Spinal cord (tissue), 10 donors: ENCODE results near the gene CASS4. TPM values are rescaled to one million over a fixed set of nuclear protein-coding genes. Genes with fewer than 3 reads are reported as not detected.

Experiments used
- DNase-seq, 6 donors: peaks; one replicate each; pipeline versions ENCODE4 v3.0.0 to v3.0.0-alpha.2; 2013 to 2015; ENCODE audit warnings: low spot score in 6 of 6, low read depth in 4 of 6
- H3K27ac ChIP-seq: one replicate; pipeline ENCODE4 v1.5.1; 2013; ENCODE audit warnings: low read depth, low read length, control low read depth
- H3K27me3 ChIP-seq: one replicate; pipeline ENCODE4 v1.6.1; 2013; ENCODE audit warnings: low read length; ENCODE audit not compliant: control insufficient read depth, insufficient read depth
- H3K36me3 ChIP-seq: one replicate; pipeline ENCODE4 v1.6.1; 2013; ENCODE audit warnings: low read length; ENCODE audit not compliant: control insufficient read depth, insufficient read depth
- H3K4me1 ChIP-seq: one replicate; pipeline ENCODE4 v1.6.1; 2013; ENCODE audit warnings: low read length; ENCODE audit not compliant: control insufficient read depth, insufficient read depth
- H3K4me3 ChIP-seq: one replicate; pipeline ENCODE4 v1.5.1; 2013; ENCODE audit warnings: low read depth, low read length, control low read depth
- H3K9me3 ChIP-seq: one replicate; pipeline ENCODE4 v1.6.1; 2013; ENCODE audit warnings: low read length; ENCODE audit not compliant: control insufficient read depth, insufficient read depth
- WGBS: methylation state at CpG from one replicate; pipeline ENCODE4 v1.1.5; 2013; ENCODE audit warnings: missing lambda C conversion rate; ENCODE audit not compliant: insufficient coverage; 5-methylcytosine and 5-hydroxymethylcytosine counted together
- polyA plus RNA-seq, 2 donors: library from polyadenylated mRNA; unstranded; fragments of 120-200 nt; gene quantifications; one replicate each; pipeline ENCODE4 v1.2.1, GENCODE V29; 2013; ENCODE audit not compliant: insufficient read length in 2 of 2
- total RNA-seq, 2 donors: library from RNA; depleted of rRNA in 1 of 2; stranded (reverse); fragments of 120-200 nt in 1 of 2; fragments of >200 nt in 1 of 2; gene quantifications; one replicate each; pipeline versions ENCODE4 v1.2.3 to v1.2.4, GENCODE V29; 2013 to 2014
- donor health status: healthy.

Gene CASS4
- total and polyA plus RNA-seq, 4 donors, result 0.74 to 1.5 (median 1.2) TPM

DNA sequence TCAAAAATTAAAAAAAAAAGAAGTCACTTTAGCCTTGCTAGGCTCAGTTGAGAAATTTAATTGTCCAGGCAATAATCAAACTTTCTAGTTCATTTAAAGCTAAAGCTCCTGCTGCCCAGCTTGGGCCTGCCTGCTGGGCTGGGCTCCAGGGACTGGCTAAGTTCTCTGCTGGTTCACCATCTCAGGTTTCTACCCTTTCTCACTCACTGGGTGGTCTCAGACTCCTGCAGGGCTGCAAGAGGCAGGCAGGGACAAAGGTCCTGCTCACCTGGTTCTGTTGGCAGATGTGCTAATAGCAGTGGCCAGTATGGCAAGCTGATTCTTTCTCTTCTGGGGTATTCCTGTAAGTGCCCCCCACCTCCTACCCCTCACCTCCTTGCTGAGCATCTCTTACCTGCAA is 35.2 kb downstream of the CASS4 start:
- no peak for DNase-seq
- Histone ChIP-seq H3K36me3 (no peaks in the 10 kb centered on the region), H3K4me3 (no peak overlapping the region), H3K9me3 (no peaks in the 10 kb centered on the region), H3K4me1 (no peaks in the 10 kb centered on the region), H3K27ac (no peak overlapping the region), H3K27me3 (no peaks in the 10 kb centered on the region)

DNA sequence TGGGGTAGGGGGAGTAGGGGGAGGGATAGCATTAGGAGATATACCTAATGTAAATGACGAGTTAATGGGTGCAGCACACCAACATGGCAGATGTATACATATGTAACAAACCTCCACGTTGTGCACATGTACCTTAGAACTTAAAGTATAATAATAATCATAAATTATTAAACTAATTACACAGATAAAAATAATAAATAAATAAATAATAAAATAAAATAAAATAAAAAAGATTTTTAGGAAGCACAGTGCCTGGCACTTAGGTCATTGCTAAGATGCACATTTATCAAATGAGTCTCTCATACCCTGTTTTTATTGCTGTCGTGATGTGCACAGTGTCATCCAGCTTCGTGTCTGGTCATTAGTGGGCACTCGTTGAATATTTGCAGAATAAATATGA is 37.4 kb downstream of the CASS4 start:
- no peak for DNase-seq
- Histone ChIP-seq H3K27ac (no peak overlapping the region), H3K27me3 (no peaks in the 10 kb centered on the region), H3K9me3 (no peaks in the 10 kb centered on the region), H3K36me3 (no peaks in the 10 kb centered on the region), H3K4me1 (no peaks in the 10 kb centered on the region), H3K4me3 (no peak overlapping the region)
- 100% methylated on average over 1 of the region's 5 CpGs for WGBS

DNA sequence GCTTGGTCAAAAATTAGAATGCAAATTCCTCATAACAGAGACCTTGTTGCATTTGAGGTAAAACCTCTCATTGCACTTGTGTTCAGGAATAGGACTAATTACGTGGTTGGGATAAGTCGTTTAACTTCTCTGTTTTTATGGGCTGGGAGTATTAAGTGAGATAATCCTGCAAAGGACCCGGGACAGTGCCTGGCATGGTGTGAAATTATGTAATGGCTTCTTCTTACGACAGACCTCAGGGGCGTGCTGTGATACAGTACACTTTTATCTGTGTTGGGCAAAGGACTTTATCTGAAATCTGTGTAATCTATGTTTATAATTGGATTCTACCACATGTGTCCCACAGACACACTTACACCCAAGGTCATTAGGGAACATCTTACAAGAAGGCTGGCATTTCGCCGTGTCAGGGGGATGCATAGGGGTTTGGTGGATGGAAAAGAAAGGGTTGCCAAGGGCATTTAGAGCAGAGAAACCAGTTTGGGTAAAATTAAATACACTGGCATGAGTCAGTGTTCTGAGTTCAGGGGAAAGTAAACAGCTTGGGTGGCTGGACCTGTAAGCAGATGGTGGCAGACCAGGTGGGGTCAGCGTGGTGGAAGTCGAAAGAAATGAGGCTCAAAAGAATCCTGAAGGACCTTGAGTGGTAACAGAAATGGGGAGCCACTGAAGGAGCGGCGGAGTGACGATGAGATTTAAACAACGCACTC is 39.2 kb downstream of the CASS4 start:
- H3K27ac ChIP-seq, result no peak overlapping the region
- 79% methylated on average over 12 of the region's 13 CpGs for WGBS
- no peak overlapping the region for H3K4me3 ChIP-seq
- H3K4me1 ChIP-seq, result no peaks in the 10 kb centered on the region
- no peaks in the 10 kb centered on the region for H3K36me3 ChIP-seq
- H3K27me3 ChIP-seq, result no peaks in the 10 kb centered on the region
- no peaks in the 10 kb centered on the region for H3K9me3 ChIP-seq
- no peak for DNase-seq

GRCh38 chr20:56453352-56453751 is 41.3 kb downstream of the CASS4 start:
- no peaks in the 10 kb centered on the region for H3K4me1 ChIP-seq
- no peak overlapping the region for H3K27ac ChIP-seq
- no peaks in the 10 kb centered on the region for H3K9me3 ChIP-seq
- no peaks in the 10 kb centered on the region for H3K36me3 ChIP-seq
- H3K27me3 ChIP-seq, result peaks cover 2% of the 10 kb centered on the region
- H3K4me3 ChIP-seq, result no peak overlapping the region
- DNase-seq, result no peak
- WGBS, result 63% methylated on average over 2 of the region's 5 CpGs

DNA sequence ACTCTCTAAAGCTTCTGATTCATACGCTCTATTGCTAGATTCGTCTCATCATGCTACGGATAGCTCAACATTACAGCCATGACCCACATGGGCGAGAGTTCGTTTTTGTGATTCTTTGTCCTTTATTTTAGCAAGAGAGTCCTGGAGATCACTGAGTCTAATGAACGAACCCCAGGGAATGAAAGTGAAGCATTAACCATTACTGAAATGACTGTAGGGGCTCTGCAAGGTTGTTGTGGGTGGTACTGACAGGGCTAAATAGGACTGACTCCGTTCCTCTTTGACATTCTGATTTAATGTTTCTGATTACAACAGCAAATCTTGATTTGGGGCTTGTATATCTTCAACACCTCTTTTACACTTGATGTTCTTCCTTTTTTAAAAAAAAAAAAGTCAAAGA is 42.7 kb downstream of the CASS4 start:
- no peak for DNase-seq
- WGBS, result 67% methylated on average over 3 of the region's 7 CpGs
- Histone ChIP-seq H3K27me3 (peaks cover 3% of the 10 kb centered on the region), H3K36me3 (no peaks in the 10 kb centered on the region), H3K4me1 (no peaks in the 10 kb centered on the region), H3K27ac (no peak overlapping the region), H3K9me3 (no peaks in the 10 kb centered on the region), H3K4me3 (no peak overlapping the region)

DNA sequence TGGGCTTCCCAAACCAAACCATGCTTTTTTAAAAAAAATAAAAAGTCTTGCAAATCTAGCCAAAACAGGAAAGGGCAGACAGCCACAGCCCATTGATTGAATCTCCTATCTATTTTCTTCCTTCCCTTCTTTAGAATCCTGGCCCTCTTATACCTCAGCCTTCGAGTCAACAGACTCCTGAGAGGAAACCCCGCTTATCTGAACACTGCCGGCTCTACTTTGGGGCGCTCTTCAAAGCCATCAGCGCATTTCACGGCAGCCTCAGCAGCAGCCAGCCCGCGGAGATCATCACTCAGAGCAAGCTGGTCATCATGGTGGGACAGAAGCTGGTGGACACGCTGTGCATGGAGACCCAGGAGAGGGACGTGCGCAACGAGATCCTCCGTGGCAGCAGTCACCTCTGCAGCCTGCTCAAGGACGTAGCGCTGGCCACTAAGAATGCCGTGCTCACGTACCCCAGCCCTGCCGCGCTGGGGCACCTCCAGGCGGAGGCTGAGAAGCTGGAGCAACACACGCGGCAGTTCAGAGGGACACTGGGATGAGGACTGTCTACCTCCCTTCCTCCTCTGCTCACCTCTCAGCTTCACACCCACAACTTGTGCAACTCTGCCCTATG is 46.3 kb downstream of the CASS4 start:
- Histone ChIP-seq H3K4me1 (no peaks in the 10 kb centered on the region), H3K4me3 (no peak overlapping the region), H3K36me3 (no peaks in the 10 kb centered on the region), H3K9me3 (no peaks in the 10 kb centered on the region), H3K27ac (no peak overlapping the region), H3K27me3 (peaks cover 8% of the 10 kb centered on the region)
- no peak for DNase-seq
- WGBS, result 62% methylated on average over 22 of the region's 22 CpGs

DNA sequence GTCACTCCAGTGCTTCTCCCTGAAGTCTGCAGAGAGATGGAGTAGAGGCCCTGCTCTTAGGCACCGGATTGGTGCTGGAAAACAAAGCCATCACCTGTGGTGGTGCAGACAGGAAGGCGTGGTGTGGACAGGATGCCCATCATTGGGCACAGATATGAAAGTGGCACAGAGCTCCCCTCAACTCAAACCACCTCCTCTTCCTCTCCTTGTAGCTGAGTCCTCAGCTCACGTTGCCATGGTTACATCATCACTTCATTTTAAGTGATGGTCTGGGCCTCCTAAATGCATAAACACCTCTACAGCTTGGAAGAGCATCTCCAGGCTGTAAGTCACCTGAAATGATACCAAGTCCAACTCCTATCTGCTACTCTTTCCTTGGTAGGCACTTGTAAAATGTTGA is 48.4 kb downstream of the CASS4 start:
- H3K36me3 ChIP-seq, result no peaks in the 10 kb centered on the region
- DNase-seq, result peak in 1 of 6 donors; percentile 9
- 74% methylated on average over 2 of the region's 3 CpGs for WGBS
- no peak overlapping the region for H3K4me3 ChIP-seq
- no peak overlapping the region for H3K27ac ChIP-seq
- no peaks in the 10 kb centered on the region for H3K9me3 ChIP-seq
- H3K27me3 ChIP-seq, result peaks cover 8% of the 10 kb centered on the region
- H3K4me1 ChIP-seq, result no peaks in the 10 kb centered on the region

- H3K4me3 ChIP-seq, result no peak overlapping the region
- no peak overlapping the region for H3K27ac ChIP-seq
- no peak for DNase-seq
- no peaks in the 10 kb centered on the region for H3K4me1 ChIP-seq
- H3K27me3 ChIP-seq, result peaks cover 8% of the 10 kb centered on the region
- H3K9me3 ChIP-seq, result no peaks in the 10 kb centered on the region
- H3K36me3 ChIP-seq, result no peaks in the 10 kb centered on the region
- 83% methylated on average over 2 of the region's 3 CpGs for WGBS
These were observed 49.5 kb downstream of the CASS4 start for GRCh38 chr20:56461576-56461975.

- H3K27ac ChIP-seq, result no peak overlapping the region
- H3K4me3 ChIP-seq, result no peak overlapping the region
- no peak for DNase-seq
- H3K27me3 ChIP-seq, result peaks cover 5% of the 10 kb centered on the region
- WGBS, result no CpG with 5 or more reads among the region's 3 CpGs
- H3K9me3 ChIP-seq, result no peaks in the 10 kb centered on the region
- H3K36me3 ChIP-seq, result no peaks in the 10 kb centered on the region
- H3K4me1 ChIP-seq, result peaks cover 4% of the 10 kb centered on the region
These were observed 51.4 kb downstream of the CASS4 start for GRCh38 chr20:56463428-56463827.

DNA sequence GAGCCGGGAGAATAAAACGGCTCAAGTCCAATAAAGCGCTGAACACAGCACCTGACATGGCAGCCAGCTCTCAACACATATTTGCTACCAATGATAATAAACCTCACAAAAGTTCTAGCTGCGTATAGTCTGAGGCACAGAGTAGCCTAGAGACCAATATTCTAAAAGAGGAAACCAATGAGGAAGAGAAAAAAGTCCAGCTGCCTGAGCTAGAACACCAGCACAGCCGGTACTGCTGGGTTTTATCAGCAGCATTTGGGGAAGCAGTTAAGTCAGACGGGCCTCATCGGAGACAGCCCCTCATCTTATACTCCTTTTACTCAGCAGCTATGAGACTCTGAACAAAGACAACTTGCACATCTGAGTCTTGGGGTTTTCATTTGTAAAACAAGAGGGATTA is 53.9 kb downstream of the CASS4 start:
- peaks cover 4% of the 10 kb centered on the region for H3K27me3 ChIP-seq
- H3K27ac ChIP-seq, result no peak overlapping the region
- WGBS, result 100% methylated on average over 1 of the region's 7 CpGs
- no peaks in the 10 kb centered on the region for H3K36me3 ChIP-seq
- H3K4me1 ChIP-seq, result peaks cover 4% of the 10 kb centered on the region
- no peak overlapping the region for H3K4me3 ChIP-seq
- no peaks in the 10 kb centered on the region for H3K9me3 ChIP-seq
- no peak for DNase-seq
